CD4-positive, alpha-beta T cell treated with Interleukin-4 for 4 hours (primary cell): ENCODE data around the gene LHX8.
"Not testable (repeated sequence)": the region's sequence is repeated elsewhere in the genome, so short reads cannot be mapped to it uniquely, and the experiment has no call there.

Source experiments
- DNase-seq: peaks from one replicate; pipeline ENCODE4 v3.0.0-alpha.2; 2020

Gene LHX8

DNA sequence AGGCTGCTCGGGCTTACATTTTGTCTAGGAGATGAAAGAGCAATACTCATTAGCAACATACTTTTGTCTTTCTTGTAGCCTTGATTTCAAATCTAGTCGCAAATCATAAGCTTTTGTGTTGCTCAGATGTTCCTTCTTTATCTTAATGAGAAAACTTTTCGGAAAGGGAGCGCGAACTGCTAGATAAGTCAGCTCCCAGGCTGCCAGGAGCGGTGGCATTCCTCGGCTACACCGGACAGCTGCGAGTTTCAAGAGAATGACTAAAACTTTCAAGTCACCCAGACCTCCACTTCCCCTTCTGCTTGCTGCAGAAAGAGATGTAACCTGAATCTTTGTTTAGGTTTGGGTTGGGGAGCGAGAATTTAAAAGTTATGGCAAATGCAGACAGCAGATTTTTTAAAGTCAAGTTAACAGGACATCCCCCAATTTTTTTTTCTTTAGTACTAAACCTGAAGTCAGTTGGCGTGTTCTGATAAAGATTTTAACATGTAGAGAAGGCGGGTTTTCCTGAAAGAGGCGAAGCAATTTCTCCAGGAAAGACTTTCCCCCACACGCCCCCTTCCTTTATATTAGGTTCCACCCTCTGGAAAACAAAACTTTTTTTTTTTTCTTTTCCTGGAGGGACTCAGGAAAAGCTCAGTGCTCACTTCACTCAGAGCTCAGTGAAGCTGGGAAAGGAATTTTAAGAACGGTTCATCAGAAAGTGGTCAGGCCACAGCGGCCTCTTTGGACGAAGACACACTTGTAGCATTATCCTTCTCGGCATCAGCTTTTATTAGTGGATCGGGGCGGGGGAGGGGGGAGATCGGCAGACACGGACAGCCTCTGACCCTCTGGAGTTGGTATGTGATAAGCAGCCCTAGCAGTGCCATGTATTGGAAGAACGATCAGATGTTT lies at the start of gene LHX8:
LHX8 (plus strand) TSS at position 639 of the 897 bp plus-strand sequence. CDS start 2,227 bp downstream, outside the sequence.
- no peak for DNase-seq

DNA sequence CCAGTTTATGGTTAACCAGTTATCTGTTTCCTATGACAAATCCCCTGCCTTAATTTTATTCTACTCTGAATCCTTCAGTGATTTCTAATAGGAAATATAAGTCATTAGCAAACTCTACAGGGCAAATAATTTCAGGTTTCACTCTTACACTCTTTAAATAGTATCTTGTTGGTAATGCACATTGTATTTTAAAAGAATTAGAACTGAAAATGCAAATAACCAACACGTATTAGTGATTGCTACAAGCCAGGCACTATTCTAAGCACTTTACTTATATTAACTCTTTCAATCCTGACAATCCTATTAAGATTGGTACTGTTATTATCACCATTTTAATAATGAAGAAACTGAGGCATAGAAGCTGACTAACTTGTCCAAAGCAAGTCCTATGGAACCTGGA lies 48.3 kb upstream of the LHX8 start:
- DNase-seq, result no peak

DNA sequence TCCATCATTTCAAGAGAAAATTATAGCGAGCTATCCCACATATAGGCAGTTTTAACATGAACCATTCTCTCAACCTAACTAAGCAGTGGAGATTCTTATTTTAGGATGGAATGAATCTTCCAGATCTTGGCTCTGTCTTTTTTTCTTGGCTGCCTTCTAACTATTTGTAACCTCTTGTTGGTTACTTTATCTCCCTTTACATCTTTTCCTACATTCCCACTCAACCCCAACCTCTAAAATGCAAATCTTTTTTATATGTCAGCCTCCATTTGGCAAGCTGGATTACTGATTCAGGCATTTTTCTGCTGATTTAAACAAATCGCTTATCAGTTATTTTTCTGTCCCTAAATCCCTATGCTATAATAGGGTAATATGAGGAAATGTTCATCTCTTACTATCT lies 46.9 kb upstream of the LHX8 start:
- no peak for DNase-seq

DNA sequence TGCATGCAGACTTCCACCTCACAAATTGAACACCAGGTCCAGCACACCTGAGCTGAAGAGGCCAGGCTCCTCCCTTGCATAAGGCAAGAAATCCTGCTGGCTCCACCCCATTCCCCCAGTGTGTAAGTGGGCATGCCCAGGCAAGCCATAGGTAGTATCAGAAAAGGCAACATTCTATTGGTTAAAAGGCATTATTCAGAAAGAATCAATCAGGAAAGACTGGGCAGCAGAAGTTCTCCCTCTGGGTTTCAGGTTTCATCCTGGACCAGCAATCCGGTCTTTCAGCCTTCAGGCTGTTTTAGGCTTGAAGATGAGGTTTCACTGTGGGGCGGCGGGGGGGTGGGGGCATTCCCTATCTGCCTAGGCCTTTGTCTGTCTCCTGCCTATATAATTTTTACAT lies 42.0 kb upstream of the LHX8 start:
- no peak for DNase-seq

DNA sequence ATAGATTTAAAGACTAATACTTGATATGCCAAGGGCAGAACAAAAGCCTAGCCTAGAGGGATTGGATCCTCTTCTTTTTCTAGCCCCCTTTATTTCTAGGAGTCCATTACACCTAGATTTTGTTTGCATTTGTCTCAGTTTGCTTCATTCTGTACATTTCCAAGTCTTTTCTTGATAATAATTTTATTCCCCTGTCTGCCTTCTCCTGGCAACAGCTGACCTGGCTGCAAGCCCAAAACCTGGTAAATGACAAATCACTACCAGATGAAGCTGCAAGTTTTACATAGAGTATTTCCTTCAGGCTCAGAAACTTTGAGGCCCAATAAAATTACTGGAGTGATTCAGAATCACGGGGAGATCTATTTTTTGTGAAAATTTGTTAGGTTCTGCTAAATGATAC lies 36.5 kb upstream of the LHX8 start:
- no peak for DNase-seq

DNA sequence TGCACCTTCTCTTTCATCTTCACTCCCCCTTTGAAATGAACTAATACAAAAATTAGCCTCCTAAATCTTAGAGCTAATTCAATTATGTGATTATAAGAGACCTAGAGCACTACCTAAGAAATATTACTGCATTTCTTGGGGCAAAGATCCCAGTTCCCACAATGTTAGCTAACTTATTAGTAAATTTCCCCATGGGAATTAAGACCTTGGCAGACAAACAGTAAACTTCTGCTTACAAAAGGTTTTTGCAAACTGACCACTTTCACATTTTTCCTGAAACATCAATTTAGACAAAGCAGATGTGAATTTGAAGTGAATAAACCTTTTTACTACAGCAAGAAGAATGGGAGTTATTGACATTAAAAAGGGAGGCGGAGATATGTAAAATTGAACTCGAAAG lies 34.6 kb upstream of the LHX8 start:
- no peak for DNase-seq

DNA sequence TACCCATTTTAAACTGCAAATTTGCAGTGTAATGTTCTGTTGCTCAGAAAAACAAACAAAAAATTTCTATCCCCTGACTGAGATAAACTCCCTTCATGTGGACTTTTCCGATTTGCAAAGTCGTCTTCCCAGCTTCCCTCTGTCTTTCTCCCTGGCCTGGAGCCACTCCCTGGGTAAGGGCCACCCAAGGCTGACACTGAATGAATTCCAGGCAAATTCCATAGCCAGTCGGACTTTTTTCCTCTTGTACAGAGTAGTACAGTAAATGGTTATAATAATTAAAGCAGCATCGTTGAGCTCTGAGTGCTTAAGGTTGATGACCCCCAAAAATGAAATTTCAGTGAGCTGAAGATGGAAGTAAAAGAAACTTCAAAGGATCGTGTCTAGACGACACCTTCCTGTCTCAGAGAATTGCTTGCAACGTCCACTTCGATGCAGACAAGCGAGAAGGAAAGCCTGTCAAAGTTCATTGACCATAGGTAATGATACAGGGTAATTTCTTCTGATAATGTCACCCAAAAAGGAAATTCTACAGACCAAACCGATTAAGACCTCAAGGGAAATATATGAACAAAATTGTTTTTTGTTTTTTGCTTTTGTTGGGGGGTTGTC lies 33.6 kb upstream of the LHX8 start:
- DNase-seq, result no peak

DNA sequence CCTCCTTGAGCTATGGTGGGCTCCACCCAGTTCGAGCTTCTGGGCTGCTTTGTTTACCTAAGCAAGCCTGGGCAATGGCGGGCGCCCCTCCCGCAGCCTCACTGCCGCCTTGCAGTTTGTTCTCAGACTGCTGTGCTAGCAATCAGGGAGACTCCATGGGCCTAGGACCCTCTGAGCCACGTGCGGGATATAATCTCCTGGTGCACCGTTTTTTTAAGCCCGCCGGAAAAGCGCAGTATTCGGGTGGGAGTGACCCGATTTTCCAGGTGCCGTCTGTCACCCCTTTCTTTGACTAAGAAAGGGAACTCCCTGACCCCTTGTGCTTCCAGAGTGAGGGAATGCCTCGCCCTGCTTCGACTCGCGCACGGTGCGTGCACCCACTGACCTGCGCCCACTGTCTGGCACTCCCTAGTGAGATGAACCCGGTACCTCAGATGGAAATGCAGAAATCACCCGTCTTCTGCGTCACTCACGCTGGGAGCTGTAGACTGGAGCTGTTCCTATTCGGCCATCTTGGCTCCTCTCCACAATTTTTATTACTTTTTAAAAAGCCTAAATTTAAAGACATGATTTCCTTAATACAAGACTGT lies 21.7 kb upstream of the LHX8 start:
- DNase-seq, result not testable (repeated sequence)

DNA sequence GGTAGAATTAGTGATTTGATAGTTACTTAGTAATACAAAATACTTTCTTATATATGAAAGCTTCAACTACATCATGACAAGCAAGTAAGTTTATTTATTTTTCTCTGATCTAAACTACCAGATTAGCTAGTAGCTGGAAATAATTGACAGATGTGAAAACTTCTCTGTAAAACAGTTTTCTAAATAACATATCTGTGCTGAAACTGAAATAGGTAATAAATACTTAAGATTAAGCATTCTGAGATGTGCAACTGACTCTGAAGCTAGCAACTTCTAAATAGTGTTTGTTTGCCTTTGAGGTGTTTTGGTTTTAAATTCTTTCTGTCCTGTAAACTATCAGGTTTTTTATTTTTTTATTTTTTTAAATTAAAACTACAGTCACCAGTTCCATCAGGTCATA lies 18.5 kb upstream of the LHX8 start:
- no peak for DNase-seq

DNA sequence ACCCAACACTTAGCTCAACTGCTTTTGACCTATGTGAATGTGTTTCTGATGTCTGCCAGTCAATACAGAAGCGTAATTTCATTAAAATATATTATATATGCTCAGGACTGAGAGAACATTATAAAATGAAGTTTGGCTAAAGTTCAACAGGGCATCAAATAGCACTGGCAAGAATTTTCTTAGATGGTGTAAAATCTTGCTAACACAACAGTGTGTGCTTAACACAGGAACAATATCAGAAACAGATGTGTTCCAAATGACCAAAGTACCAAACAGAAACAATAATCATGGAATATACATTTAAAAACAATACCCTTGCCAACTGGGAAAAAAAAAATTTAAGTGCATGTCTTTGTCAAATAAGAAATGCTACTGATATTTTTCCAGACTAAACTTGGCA lies 10.4 kb upstream of the LHX8 start:
- DNase-seq, result no peak

DNA sequence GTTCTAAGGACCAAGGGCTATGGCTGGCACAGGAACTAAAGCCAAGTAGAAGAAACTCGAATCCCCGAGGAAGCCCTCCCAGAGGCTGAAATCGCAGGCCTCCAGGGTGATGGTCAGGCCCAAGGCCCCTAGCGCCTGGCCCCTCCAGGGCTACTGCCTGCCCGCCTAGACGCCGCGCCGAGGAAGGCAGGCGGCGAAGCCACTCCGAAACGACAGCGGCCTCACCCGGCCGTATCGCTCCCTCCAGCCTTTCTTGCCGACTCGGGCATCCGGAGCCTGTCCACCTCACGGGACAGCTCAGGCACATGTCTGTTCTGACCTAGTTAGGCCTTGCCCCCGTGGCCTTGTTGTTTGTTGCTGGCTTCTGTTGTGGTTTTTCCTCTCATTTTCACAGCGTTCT lies 9.7 kb upstream of the LHX8 start:
- no peak for DNase-seq

DNA sequence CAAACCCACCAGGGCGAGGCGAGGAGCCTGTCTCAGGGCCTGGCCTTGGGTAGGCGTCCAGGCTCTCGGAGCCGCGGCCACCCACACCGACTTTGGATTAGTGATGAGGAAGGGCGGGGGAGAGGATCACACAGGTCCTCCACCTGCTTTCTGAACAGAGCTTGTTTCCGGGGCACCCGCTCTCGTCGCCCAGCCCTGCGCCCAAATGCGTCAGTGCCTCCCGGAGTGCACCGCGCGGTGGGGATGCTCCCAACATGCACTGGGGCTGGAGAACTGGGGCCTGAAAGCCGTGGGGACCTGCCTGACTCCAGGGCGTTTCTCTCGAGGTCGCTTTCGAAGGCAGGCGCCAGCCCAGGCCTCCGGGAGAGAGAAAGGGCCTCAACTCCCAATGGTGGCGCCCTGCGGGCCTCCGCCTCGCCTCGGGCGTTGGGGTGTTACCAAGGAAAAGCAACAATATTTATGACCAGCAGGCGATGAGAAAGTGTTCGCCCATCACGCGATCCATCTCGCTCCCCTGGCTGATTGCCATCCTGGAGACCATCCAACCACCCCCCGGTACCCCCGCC lies 8.9 kb upstream of the LHX8 start:
- no peak for DNase-seq

DNA sequence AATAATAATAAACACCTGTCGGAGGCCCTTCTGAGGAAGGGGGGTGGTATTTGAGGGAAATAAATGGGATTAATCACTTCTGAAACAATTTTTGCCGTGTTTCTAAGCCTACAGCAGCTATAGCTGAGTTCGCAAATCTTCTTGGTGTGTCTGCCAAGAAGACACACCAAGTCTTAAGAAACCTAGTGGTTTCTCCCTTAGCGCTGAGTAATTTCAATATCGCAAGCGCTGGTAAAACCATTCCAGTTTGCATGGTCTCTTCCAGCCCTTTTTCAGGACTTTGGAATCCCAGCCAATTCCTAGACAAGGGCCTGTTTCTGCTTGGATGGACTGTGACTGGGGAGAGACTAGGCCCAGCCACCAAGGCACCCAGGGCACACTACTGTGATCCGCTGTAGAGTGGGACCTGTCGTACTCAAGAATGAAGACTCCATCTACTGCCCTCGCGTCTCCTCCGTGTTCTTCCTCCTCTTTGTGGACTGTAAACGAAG lies 7.5 kb upstream of the LHX8 start:
- DNase-seq, result no peak

DNA sequence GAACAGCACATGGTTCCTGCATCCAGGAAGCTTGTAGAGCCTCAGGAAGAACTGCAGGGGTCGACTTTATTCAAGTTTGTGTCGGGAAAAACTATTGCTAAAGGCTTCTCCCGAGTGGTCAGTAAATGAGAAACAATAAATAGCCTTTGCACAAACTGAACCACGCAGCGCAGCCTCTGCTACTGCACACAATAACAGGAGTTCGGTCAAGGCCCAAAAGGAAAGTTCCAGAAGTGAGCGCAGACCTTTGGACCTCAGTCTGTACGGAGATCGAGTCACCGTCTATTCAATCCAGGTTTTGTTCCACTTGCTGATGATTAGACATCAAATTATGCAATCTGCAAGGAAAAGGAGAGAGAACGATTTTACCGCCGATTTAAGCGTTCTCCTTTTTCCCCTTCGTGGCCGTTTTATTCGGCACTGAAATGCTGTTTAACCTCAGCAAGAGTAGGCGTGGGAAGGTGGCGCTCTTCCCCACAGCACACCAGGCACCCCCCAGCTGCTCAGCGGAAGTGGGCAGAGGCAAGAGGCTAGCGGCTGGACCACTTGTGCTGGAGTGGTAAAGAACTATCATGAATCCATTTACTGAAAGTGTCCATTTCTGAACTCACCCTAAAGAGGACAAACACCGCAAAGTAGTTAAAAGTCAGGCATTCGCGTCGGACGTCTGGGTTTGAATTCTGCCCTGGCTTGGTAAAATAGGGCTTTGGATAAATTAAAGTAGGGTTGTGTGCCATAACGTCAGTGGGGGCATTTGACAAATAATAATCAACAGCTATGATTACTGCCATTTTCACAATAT lies 6.1 kb upstream of the LHX8 start:
- DNase-seq, result no peak

DNA sequence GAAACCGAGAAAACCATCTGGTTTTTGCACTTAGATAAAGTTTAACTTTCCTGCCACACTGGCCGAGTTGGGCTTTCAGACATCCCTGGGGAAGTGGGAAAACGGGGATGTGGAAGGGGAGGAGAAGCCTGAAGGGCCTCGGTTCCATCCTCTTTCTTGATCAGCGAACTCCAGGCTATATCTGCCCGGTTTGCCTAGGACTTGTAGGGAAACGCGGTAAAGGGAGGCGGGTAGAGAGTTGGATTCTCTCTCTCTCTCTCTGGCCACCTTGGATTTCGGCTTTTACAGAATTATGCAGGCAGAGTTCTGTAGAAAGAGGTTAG lies 4.6 kb upstream of the LHX8 start:
- DNase-seq, result no peak

DNA sequence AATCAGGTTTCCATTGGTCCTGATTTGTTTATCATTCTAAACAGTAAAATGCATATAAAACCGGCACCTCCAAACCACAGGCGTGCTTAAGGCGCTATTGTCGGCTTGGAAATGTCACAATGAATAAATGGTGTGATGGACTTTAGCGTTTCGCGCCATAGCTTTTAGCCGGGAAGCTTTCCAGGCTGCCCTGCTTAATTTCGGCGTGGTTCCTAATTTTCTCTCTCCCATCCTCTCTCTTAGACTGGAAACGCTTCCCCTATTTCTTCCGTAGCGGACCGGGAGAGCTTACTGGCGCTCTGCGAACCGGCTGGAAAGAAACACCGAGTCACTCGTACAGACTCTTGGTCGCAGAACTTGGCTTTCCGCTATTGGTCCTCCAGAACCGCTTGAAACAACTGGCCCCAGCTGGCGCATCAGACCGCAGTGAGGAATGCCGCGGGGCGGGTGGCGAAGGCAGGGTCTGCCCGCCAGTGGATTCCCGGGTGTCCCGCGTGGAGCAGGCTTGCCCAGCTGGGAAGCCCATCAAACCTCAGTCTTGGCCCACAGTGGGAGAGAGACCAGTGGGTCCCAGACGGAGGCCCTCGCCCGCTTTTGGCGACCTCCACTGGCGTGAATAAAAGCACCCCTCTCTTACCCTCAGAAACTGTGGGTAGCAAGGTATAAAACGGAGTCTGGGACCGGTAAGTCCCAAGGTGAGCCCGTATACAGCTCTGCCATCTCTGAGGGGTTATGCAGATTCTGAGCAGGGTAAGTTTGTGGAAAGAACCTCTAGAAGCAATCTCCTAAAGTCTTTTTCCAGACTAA lies 4.0 kb upstream of the LHX8 start:
- DNase-seq, result no peak

DNA sequence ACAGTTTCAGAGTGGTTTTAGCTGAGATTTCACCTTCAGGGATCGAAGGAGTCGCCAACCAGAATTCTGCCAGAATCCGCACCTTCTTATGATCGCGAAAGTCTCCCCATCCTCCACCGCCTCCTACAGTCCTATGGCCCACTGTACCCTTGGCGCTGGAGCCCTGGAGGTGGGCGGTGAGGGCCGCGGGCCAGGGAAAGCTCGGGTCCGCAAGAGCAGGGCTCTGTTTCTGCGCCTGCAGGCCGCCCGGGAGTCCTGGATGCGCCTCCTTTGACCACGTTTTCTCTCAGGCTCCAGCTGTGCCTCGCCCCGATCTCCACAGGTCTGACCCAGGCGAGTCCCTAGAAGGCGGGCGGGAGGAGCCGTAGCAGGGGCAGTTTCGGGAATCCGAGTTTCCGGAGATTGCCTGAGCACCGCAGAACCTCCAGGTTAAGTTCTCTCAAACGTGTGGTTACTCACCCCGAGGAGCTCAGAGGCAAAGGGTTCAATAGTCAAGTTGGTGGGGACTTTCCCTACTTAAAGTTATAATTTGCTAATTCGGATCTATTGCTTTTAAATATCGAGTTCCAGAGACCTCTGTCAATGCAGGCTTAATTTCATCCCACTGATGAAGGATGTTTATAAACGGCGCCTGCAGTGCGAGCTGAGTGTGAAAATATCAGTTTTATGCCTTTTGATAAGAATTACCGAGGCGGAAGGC lies 3.2 kb upstream of the LHX8 start:
- no peak for DNase-seq

DNA sequence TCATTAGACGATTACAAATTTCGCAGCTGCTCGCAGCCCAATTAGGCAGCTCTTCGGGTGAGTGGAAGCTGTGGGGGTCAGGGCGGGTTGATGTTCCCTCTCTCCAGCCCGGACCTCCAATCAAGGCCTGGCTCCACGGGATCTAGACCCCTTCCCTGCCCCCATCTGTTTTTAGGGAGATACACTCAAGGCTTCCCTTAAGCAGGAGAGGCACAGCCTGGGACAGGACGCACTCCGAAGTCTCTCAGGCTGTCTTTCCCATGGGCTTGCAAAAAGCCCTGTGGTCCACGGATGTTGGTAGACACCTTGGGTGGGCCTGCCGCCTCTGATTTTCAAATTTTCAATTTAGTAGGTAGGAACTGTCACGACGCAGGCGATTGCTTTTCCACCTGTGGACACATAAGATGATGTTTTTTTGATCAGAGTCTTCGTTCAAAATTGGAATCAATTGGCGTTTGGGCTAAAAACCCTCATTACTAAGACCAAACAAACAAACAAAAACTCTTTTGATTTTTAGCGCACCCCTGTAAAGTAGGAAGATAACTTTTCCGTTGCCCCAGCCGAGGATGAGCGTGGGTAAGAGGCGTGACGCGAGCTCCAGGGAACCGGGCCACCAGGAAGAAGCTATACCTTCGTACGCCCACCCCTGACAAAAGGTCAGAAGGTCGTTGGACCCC lies 2.5 kb upstream of the LHX8 start:
- no peak for DNase-seq

DNA sequence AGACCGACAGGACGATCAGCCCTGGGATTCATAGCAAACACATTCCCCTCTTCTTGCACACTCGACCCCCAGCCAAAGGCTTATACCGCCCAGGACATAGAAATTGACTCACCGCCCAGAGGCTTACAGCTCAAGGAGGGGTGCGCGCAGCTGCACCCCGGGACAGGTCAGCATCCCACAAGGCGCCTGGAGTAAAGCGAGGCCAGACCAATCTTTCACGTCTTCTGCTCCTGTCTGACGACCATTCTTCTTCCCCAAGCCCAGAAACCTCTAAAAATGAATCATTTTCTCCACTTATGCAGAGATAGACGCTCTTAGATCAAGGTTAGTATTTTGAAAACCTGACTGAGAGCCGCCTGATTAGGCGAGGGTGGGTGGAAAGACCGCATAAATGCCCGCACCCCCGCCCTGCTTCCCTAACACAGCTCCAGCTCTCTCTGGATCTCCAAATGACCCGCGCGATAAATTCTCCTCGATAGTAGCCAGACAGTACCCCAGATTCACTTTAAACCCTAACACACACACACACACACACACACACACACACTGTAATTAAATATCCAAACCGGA lies 1.9 kb upstream of the LHX8 start:
- DNase-seq, result no peak

DNA sequence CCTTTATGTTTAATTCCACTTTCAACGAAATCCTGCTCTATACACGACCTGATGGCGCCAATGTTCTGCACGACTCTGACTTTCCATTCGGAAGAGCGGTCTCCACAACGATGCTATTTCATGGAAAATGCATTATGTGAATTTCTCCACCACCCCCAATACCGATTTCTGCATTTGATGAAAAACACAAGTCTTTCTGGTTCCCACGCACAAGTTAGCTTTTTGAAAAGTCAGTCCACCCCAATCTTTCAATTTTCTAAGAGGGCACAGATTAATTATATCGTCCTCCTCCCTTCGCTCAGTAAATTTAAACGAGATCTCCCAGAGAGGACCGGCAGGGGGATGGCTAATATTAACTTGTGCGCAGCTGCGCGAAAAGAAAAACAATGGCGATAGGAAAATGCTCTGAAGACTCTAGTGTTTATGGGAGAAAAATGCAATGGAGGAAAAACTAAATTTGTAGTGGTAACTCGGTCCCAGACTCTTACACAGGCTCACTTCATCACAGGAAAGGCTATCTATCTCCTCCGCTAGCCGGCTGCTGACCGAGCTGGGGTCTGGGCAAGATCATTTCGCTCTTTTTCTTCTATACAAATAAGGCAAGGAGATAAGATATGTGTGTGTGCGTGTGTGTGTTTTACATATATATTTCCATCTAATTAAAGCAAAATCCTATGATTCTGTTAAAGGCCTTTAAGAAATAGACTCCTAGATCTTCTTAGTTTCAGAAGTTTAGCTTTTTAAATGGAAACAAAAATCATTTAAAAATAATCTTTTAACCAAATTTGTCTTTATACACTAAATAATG lies 1.2 kb upstream of the LHX8 start:
- no peak for DNase-seq
